Right lobe of liver (tissue), 4 donors: Measurements from ENCODE around the gene DCAF5.

ENCODE experiments used
- POLR2A ChIP-seq: fragments of 450-650 bp; IDR thresholded peaks from one replicate; pipeline ENCODE4 v1.6.1; 2017; ENCODE audit warnings: antibody characterized with exemption, mild to moderate bottlenecking
- TF ChIP-seq, protein P1 (sequence below), 4 donors: fragments of 200-600 bp in 3 of 4; fragments of 450-650 bp in 1 of 4; IDR thresholded peaks; one replicate each; pipeline versions ENCODE4 v1.5.1 to v1.8.0; 2016 to 2022; ENCODE audit warnings: antibody characterized with exemption in 4 of 4, mild to moderate bottlenecking in 2 of 4
- donor health status: DM: no; HTN: no; CAD: no.
- donor health status: DM: no; HTN: no; CAD: no.
- donor health status: DM: no; HTN: yes; CAD: no.

GRCh38 chr14:69094481-69094880 lies 58.4 kb downstream of the DCAF5 start:
- TF ChIP-seq, protein P1, sequence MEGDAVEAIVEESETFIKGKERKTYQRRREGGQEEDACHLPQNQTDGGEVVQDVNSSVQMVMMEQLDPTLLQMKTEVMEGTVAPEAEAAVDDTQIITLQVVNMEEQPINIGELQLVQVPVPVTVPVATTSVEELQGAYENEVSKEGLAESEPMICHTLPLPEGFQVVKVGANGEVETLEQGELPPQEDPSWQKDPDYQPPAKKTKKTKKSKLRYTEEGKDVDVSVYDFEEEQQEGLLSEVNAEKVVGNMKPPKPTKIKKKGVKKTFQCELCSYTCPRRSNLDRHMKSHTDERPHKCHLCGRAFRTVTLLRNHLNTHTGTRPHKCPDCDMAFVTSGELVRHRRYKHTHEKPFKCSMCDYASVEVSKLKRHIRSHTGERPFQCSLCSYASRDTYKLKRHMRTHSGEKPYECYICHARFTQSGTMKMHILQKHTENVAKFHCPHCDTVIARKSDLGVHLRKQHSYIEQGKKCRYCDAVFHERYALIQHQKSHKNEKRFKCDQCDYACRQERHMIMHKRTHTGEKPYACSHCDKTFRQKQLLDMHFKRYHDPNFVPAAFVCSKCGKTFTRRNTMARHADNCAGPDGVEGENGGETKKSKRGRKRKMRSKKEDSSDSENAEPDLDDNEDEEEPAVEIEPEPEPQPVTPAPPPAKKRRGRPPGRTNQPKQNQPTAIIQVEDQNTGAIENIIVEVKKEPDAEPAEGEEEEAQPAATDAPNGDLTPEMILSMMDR (IDR thresholded peaks at IDR 0.05) = no peak
- no peak for TF ChIP-seq POLR2A
